ENCODE results near the gene ASXL1. TPM values are rescaled to one million over a fixed set of nuclear protein-coding genes. Genes with fewer than 3 reads are reported as not detected.

ASXL1 gene
- total and polyA plus RNA-seq, 9 of the 15 experiments (the other 6 are each of a cell fraction or from before 2014, with no cell fraction given) = 6.5 to 65.3 (median 32.3) TPM

DNA sequence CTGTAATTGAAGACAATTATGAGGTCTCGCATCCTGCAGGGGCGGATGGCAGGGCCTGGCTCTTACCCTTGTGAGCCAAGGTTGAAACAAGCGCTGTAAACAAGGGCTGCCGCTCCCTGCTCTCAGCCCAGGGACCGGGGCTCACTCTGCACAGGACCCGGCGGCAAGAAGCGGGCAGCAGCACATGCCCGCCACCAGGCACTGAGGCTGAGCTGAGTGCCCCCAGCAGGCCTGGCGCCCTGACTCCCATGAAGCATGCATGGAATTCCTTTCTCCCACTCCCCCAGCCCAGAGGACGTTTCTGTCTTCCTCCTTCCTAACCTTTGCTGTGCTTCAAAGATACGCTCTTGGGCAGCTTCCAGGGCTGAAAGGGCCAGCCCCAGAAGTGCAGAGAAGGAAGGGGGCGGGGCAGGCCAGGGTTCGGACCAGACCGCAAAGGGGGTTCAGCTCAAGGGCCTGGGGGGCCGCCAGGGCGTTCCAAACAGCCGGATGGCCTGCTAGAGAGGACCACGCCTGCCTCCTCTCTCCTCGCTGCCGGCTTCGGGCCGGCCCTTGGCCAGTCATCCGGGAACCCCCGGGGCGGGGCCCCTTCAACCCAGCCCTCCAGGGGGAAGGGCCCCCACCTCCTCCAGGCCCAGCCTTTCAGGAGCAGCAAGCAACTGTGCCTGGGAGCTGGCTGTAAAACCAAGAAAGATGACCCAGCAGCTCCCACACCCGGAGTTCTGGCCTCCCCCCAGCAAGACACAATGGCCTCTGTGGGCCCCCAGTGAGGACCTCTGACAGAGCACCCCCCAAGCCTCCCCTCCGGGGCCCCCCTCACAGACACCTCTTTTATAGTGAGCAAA, 117.1 kb downstream of the ASXL1 start (continued):
- TF ChIP-seq NKRF (IDR thresholded peaks at IDR 0.05; ENCODE audit: borderline replicate concordance) (0 out of 2 replicates have a peak, but pooled peaks have one; percentile 16), GTF2F1 (IDR thresholded peaks at IDR 0.05; ENCODE audit: low read depth, low read length) (no peak; the same call in 1 of the 2 replicates), MEIS2 (IDR thresholded peaks at IDR 0.05; ENCODE audit: partially characterized antibody) (no peak), GATAD2A (IDR thresholded peaks at IDR 0.05) (no peak), FOXK2 (conservative IDR thresholded peaks at IDR 0.05 in 1 of 2, IDR thresholded peaks at IDR 0.05 in 1 of 2; ENCODE audit: low read depth in 2 of 2) (peak in 1 of 2 experiments; percentile 40; a peak in 2 of 4 replicates), BRCA1 (IDR thresholded peaks at IDR 0.05) (no peak), BRCA1 (CRISPR knock-in tag; IDR thresholded peaks at IDR 0.05) (no peak), MBD1 (CRISPR knock-in tag; IDR thresholded peaks at IDR 0.05) (no peak), FOSL1 (tag; conservative IDR thresholded peaks at IDR 0.05) (peak; percentile 55), TSC22D4 (tag; IDR thresholded peaks at IDR 0.05) (no peak), STAT5A (IDR thresholded peaks at IDR 0.05; ENCODE audit: borderline replicate concordance, low read length) (no peak), IFI16 (CRISPR knock-in tag; IDR thresholded peaks at IDR 0.05) (no peak), DIDO1 (tag; IDR thresholded peaks at IDR 0.05; ENCODE audit: low read depth) (no peak), ZC3H4 (CRISPR knock-in tag; IDR thresholded peaks at IDR 0.05; ENCODE audit: borderline replicate concordance) (no peak), CHD2 (IDR thresholded peaks at IDR 0.05; ENCODE audit: low read depth, low read length) (no peak), SMARCA4 (IDR thresholded peaks at IDR 0.05) (no peak; the same call in 1 of the 2 replicates), PHB (CRISPR knock-in tag; IDR thresholded peaks at IDR 0.05) (no peak)
- TF ChIP-seq, protein P1, sequence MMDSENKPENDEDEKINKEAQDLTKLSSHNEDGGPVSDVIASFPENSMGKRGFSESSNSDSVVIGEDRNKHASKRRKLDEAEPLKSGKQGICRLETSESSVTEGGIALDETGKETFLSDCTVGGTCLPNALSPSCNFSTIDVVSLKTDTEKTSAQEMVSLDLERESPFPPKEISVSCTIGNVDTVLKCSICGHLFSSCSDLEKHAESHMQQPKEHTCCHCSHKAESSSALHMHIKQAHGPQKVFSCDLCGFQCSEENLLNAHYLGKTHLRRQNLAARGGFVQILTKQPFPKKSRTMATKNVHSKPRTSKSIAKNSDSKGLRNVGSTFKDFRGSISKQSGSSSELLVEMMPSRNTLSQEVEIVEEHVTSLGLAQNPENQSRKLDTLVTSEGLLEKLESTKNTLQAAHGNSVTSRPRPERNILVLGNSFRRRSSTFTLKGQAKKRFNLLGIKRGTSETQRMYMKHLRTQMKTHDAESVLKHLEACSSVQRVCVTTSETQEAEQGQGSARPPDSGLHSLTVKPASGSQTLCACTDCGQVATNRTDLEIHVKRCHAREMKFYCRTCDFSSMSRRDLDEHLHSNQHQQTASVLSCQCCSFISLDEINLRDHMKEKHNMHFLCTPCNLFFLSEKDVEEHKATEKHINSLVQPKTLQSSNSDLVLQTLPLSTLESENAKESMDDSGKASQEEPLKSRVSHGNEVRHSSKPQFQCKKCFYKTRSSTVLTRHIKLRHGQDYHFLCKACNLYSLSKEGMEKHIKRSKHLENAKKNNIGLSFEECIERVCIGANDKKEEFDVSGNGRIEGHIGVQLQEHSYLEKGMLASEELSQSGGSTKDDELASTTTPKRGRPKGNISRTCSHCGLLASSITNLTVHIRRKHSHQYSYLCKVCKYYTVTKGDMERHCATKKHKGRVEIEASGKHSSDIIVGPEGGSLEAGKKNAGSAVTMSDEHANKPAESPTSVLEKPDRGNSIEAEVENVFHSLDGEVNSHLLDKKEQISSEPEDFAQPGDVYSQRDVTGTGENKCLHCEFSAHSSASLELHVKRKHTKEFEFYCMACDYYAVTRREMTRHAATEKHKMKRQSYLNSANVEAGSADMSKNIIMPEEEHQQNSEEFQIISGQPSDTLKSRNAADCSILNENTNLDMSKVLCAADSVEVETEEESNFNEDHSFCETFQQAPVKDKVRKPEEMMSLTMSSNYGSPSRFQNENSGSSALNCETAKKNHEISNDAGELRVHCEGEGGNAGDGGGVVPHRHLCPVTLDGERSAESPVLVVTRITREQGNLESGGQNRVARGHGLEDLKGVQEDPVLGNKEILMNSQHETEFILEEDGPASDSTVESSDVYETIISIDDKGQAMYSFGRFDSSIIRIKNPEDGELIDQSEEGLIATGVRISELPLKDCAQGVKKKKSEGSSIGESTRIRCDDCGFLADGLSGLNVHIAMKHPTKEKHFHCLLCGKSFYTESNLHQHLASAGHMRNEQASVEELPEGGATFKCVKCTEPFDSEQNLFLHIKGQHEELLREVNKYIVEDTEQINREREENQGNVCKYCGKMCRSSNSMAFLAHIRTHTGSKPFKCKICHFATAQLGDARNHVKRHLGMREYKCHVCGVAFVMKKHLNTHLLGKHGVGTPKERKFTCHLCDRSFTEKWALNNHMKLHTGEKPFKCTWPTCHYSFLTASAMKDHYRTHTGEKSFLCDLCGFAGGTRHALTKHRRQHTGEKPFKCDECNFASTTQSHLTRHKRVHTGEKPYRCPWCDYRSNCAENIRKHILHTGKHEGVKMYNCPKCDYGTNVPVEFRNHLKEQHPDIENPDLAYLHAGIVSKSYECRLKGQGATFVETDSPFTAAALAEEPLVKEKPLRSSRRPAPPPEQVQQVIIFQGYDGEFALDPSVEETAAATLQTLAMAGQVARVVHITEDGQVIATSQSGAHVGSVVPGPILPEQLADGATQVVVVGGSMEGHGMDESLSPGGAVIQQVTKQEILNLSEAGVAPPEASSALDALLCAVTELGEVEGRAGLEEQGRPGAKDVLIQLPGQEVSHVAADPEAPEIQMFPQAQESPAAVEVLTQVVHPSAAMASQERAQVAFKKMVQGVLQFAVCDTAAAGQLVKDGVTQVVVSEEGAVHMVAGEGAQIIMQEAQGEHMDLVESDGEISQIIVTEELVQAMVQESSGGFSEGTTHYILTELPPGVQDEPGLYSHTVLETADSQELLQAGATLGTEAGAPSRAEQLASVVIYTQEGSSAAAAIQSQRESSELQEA (IDR thresholded peaks at IDR 0.05; ENCODE audit: low read depth) = no peak
